K562 (cell line): ENCODE results near the gene TM9SF3. TPM values are rescaled to one million over a fixed set of nuclear protein-coding genes. Genes with fewer than 3 reads are reported as not detected.

Source experiments
- ATAC-seq: fragments of 200-7000 bp; cut with Tn5 transposase; 3 replicates; pipeline ENCODE4 v1.9.1; 2020; ENCODE audit warnings: moderate library complexity
- BruUV-seq: library from RNA; stranded (reverse); fragments of 400-500 nt; replicated peaks from 2 replicates; lab custom pipeline; 2021; lab: Mats Ljungman, UMichigan
- CTCF ChIA-PET: fragments of 300-600 bp; formaldehyde crosslinking; extraction: SDS; loops from one replicate; lab custom pipeline; 2021; ENCODE audit warnings: low intra/inter-chr PET ratio; lab: Yijun Ruan, JAX
- POLR2A ChIA-PET: fragments of 300-600, 350-650 bp; sonication (Branson Sonifier 250); formaldehyde crosslinking; extraction: SDS; loops from one replicate; lab custom pipeline; 2021; ENCODE audit warnings: antibody characterized with exemption, inconsistent platforms; lab: Yijun Ruan, JAX
- DNase-seq, 4 experiments: peaks; one replicate each; pipeline versions ENCODE4 v3.0.0 to v3.0.0-alpha.2; 2011 to 2018; ENCODE audit warnings: low spot score in 3 of 4, mixed read lengths in 3 of 4; ENCODE audit errors: extremely low read depth in 1 of 4
- FAIRE-seq: peaks from 2 replicates; lab custom pipeline; 2011; peaks lifted over from hg19 to GRCh38; lab: Jason Lieb, UNC
- H2AFZ ChIP-seq: 2 replicates; pipeline ENCODE4 v1.6.0; 2011; ENCODE audit warnings: low read depth, low read length, control low read depth, inconsistent platforms
- H3K27ac ChIP-seq: fragments of 200-600 bp; 3 replicates; pipeline ENCODE4 v1.8.0; 2011; ENCODE audit warnings: low read depth, mild to moderate bottlenecking, control low read depth, inconsistent platforms, low read length, moderate library complexity, mixed read lengths; ENCODE audit errors: extremely low read depth
- H3K27me3 ChIP-seq, 2 experiments: fragments of 300-600 bp in 1 of 2; 2 replicates in 1 of 2; 3 replicates in 1 of 2; pipeline versions ENCODE4 v1.6.0 to v1.8.0; 2011; ENCODE audit warnings: inconsistent platforms in 2 of 2, low read length in 2 of 2, mild to moderate bottlenecking in 1 of 2, mixed read lengths in 1 of 2, moderate library complexity in 1 of 2; ENCODE audit not compliant: control insufficient read depth in 2 of 2, insufficient read depth in 2 of 2
- H3K36me3 ChIP-seq: fragments of 300-600 bp; 3 replicates; pipeline ENCODE4 v1.8.0; 2011; ENCODE audit warnings: mild to moderate bottlenecking, low read length, inconsistent platforms; ENCODE audit not compliant: control insufficient read depth, insufficient read depth
- H3K4me1 ChIP-seq, 2 experiments: fragments of 200-600 bp in 1 of 2; replicated peaks in 1 of 2; 2 replicates in 1 of 2; 3 replicates in 1 of 2; pipeline versions ENCODE4 v1.5.1 to v1.8.0; 2011; ENCODE audit warnings: inconsistent platforms in 2 of 2, low read length in 2 of 2, mild to moderate bottlenecking in 1 of 2, mixed read lengths in 1 of 2, moderate library complexity in 1 of 2; ENCODE audit not compliant: control insufficient read depth in 2 of 2, insufficient read depth in 2 of 2
- H3K4me2 ChIP-seq: 2 replicates; pipeline ENCODE4 v1.6.1; 2011; ENCODE audit warnings: low read length, control low read depth, inconsistent platforms, mixed read lengths; ENCODE audit not compliant: insufficient read depth
- H3K4me3 ChIP-seq: fragments of 200-600 bp; sonication (generic), shearing (Covaris generic); 2 replicates; pipeline ENCODE4 v1.5.1; 2016; ENCODE audit warnings: control low read depth, inconsistent platforms
- H3K79me2 ChIP-seq: fragments of 200-600 bp; 3 replicates; pipeline ENCODE4 v1.8.0; 2011; ENCODE audit warnings: low read length, inconsistent platforms; ENCODE audit not compliant: control insufficient read depth, insufficient read depth
- H3K9ac ChIP-seq, 2 experiments: 2 replicates each; pipeline versions ENCODE4 v1.6.0 to v1.6.1; 2011; ENCODE audit warnings: low read depth in 2 of 2, low read length in 2 of 2, control low read depth in 1 of 2, inconsistent platforms in 1 of 2, mild to moderate bottlenecking in 1 of 2, mixed read lengths in 1 of 2; ENCODE audit not compliant: insufficient read depth in 1 of 2
- H3K9me1 ChIP-seq: one replicate; pipeline ENCODE4 v1.6.0; 2011; ENCODE audit warnings: inconsistent platforms, mild to moderate bottlenecking, low read length, moderate library complexity; ENCODE audit not compliant: control insufficient read depth, insufficient read depth
- H3K9me3 ChIP-seq: replicated peaks from 2 replicates; pipeline ENCODE4 v1.5.1; 2011; ENCODE audit warnings: low read depth, low read length, inconsistent platforms; ENCODE audit not compliant: control insufficient read depth, insufficient read depth
- H4K20me1 ChIP-seq: replicated peaks from 2 replicates; pipeline ENCODE4 v1.6.1; 2011; ENCODE audit warnings: low read length, inconsistent platforms, mixed read lengths; ENCODE audit not compliant: control insufficient read depth, insufficient read depth
- ARID3A ChIP-seq: IDR thresholded peaks from 2 replicates; pipeline ENCODE4 v1.6.1; 2012; ENCODE audit warnings: low read depth, low read length, improper control_type of control experiment, borderline replicate concordance
- ARID3B ChIP-seq: fragments of 250-450 bp; sonication (Bioruptor Pico); IDR thresholded peaks from 2 replicates; pipeline ENCODE4 v1.4.0; 2020; ENCODE audit warnings: borderline replicate concordance
- CBFB ChIP-seq: sonication (generic); formaldehyde crosslinking; IDR thresholded peaks from 2 replicates; pipeline ENCODE4 v1.4.0; 2020; ENCODE audit warnings: mild to moderate bottlenecking, missing genetic modification reagents
- EP400 ChIP-seq: fragments of 450-650 bp; IDR thresholded peaks from 2 replicates; pipeline ENCODE4 v1.6.1; 2017; ENCODE audit warnings: antibody characterized with exemption, mild to moderate bottlenecking, moderate library complexity
- GABPA ChIP-seq: fragments of 200-800 bp; sonication (Bioruptor generic); conservative IDR thresholded peaks from 2 replicates; pipeline ENCODE4 v1.6.1; 2016; ENCODE audit warnings: low read depth, missing genetic modification characterization, missing compliant biosample characterization
- JUNB ChIP-seq: fragments of 450-650 bp; formaldehyde crosslinking; conservative IDR thresholded peaks from 2 replicates; pipeline ENCODE4 v1.4.0; 2020; ENCODE audit warnings: mild to moderate bottlenecking
- MCM5 ChIP-seq: fragments of 450-650 bp; IDR thresholded peaks from 2 replicates; pipeline ENCODE4 v1.6.1; 2016; ENCODE audit warnings: low read depth
- MEF2A ChIP-seq: IDR thresholded peaks from 2 replicates; pipeline ENCODE4 v1.6.1; 2011; ENCODE audit warnings: low read depth, mild to moderate bottlenecking, low read length, moderate library complexity; ENCODE audit not compliant: control insufficient read depth
- NFATC3 ChIP-seq: fragments of 450-650 bp; IDR thresholded peaks from 2 replicates; pipeline ENCODE4 v1.6.1; 2017; ENCODE audit warnings: mild to moderate bottlenecking
- RBFOX2 ChIP-seq: fragments of 200-400 bp; formaldehyde crosslinking; IDR thresholded peaks from 2 replicates; pipeline ENCODE4 v1.6.1; 2017; ENCODE audit warnings: low read depth, mild to moderate bottlenecking, low read length, moderate library complexity
- RCOR1 ChIP-seq, 2 experiments: IDR thresholded peaks; 2 replicates each; pipeline ENCODE4 v1.6.1; 2012; ENCODE audit warnings: low read depth in 2 of 2, low read length in 2 of 2, borderline replicate concordance in 1 of 2, improper control_type of control experiment in 1 of 2
- RFX1 ChIP-seq: fragments of 450-650 bp; IDR thresholded peaks from 2 replicates; pipeline ENCODE4 v1.6.1; 2016; ENCODE audit warnings: mild to moderate bottlenecking, moderate library complexity
- SFPQ ChIP-seq: fragments of 200-400 bp; formaldehyde crosslinking; IDR thresholded peaks from 2 replicates; pipeline ENCODE4 v1.6.1; 2017; ENCODE audit warnings: mild to moderate bottlenecking, low read depth, low read length, moderate library complexity
- STAT5A ChIP-seq: IDR thresholded peaks from 2 replicates; pipeline ENCODE4 v1.6.1; 2012; ENCODE audit warnings: low read length, inconsistent platforms, borderline replicate concordance
- TOE1 ChIP-seq, 2 experiments: fragments of 450-650 bp in 1 of 2; sonication (generic) in 1 of 2; formaldehyde crosslinking in 1 of 2; IDR thresholded peaks; 2 replicates each; pipeline versions ENCODE4 v1.7.1 to v1.8.0; 2016 to 2022; ENCODE audit warnings: borderline replicate concordance in 2 of 2, mild to moderate bottlenecking in 2 of 2, antibody characterized with exemption in 1 of 2, inconsistent platforms in 1 of 2, low read depth in 1 of 2, missing genetic modification reagents in 1 of 2, moderate library complexity in 1 of 2
- ZNF347 ChIP-seq: fragments of 450-650 bp; formaldehyde crosslinking; IDR thresholded peaks from 2 replicates; pipeline ENCODE4 v1.4.0; 2020; ENCODE audit warnings: low read depth, mild to moderate bottlenecking, moderate library complexity
- ZNF589 ChIP-seq: fragments of 200-800 bp; sonication (Bioruptor generic); IDR thresholded peaks from 2 replicates; pipeline ENCODE4 v1.6.1; 2016; ENCODE audit warnings: low read depth, missing genetic modification characterization, missing compliant biosample characterization
- ZNF644 ChIP-seq: fragments of 200-800 bp; sonication (Bioruptor generic); IDR thresholded peaks from 2 replicates; pipeline ENCODE4 v1.6.1; 2016; ENCODE audit warnings: low read depth, missing genetic modification characterization, missing compliant biosample characterization
- ZNF766 ChIP-seq: fragments of 200-800 bp; sonication (Bioruptor generic); conservative IDR thresholded peaks from 2 replicates; pipeline ENCODE4 v1.6.1; 2016; ENCODE audit warnings: missing genetic modification characterization, missing compliant biosample characterization
- WGBS: fragments of 100-300 bp; shearing (Covaris generic); methylation state at CpG from one replicate; pipeline ENCODE4 v1.1.6; 2016; ENCODE audit warnings: low coverage, mixed read lengths; ENCODE audit not compliant: insufficient coverage; ENCODE audit errors: missing lambda C conversion rate; 5-methylcytosine and 5-hydroxymethylcytosine counted together
- in situ Hi-C: fragments of 300-500 bp; cut with MboI; formaldehyde crosslinking; loops from 4 replicates; pipeline ENCODE4 v1.15.0; 2018; ENCODE audit warnings: inconsistent platforms, mixed read lengths
- intact Hi-C: fragments of 100-400 bp; cut with micrococcal nuclease; formaldehyde crosslinking; loops from 2 replicates; pipeline ENCODE4 v1.14.2; 2022
- polyA plus RNA-seq, 8 experiments: library from polyadenylated mRNA; depleted of rRNA in 4 of 8; stranded (reverse) in 5 of 8; unstranded in 3 of 8; fragments of >200 nt; fragmentation: Nextera tagmentation in 2 of 8; fragmentation: Illumina TruSeq in 1 of 8; extraction: Ambion mirVana in 2 of 8; extraction: Trizol in 1 of 8; gene quantifications; 2 replicates each; pipeline versions ENCODE4 v1.2.1 to v1.2.3, GENCODE V29; 2011 to 2014; ENCODE audit warnings: inconsistent platforms in 1 of 8, missing spikeins in 1 of 8
- total RNA-seq, 7 experiments: library from RNA; depleted of rRNA in 6 of 7; stranded (reverse); fragments of >200 nt in 6 of 7; fragmentation: Illumina TruSeq in 2 of 7; extraction: Trizol in 2 of 7; gene quantifications; 2 replicates each; pipeline versions ENCODE4 v1.2.1 to v1.2.3, GENCODE V29; 2011 to 2021; ENCODE audit warnings: low replicate concordance in 1 of 7

The TM9SF3 gene
- total and polyA plus RNA-seq, 9 of the 15 experiments (the other 6 are each of a cell fraction or from before 2014, with no cell fraction given): 16.1 to 63.1 (median 34.9) TPM

GRCh38 chr10:96625173-96625572, 38.4 kb upstream of the TM9SF3 start:
- no peaks in the 10 kb centered on the region for H3K9me1 ChIP-seq
- no peaks in the 10 kb centered on the region for H3K36me3 ChIP-seq
- H4K20me1 ChIP-seq: no peaks in the 10 kb centered on the region
- H3K27ac ChIP-seq: no peak overlapping the region
- no peak overlapping the region for H2AFZ ChIP-seq
- H3K9ac ChIP-seq: no peak overlapping the region
- WGBS: 40% methylated on average over 1 of the region's 1 CpG
- H3K4me1 ChIP-seq: peaks cover 15 to 37% of the 10 kb centered on the region in 2 experiments
- ChIA-PET CTCF (no interaction called here), POLR2A (no interaction called here)
- in situ Hi-C loops: no loop called here
- H3K4me3 ChIP-seq: no peak overlapping the region
- H3K4me2 ChIP-seq: no peak overlapping the region
- DNase-seq: no peak
- no peaks in the 10 kb centered on the region for H3K27me3 ChIP-seq
- H3K9me3 ChIP-seq: no peaks in the 10 kb centered on the region
- no peak for FAIRE-seq
- no peaks in the 10 kb centered on the region for H3K79me2 ChIP-seq
- intact Hi-C loops: no loop called here
- no TSS peak for BruUV-seq
- ATAC-seq: no peak
- no peak for TF ChIP-seq ARID3B (CRISPR knock-in tag)
- no peak for TF ChIP-seq MCM5
- no peak for TF ChIP-seq ZNF347 (CRISPR knock-in tag)
- no peak for TF ChIP-seq NFATC3
- no peak for TF ChIP-seq ARID3A
- no peak for TF ChIP-seq ZNF644 (tag)
- no peak for TF ChIP-seq GABPA
- TF ChIP-seq TOE1 (IDR thresholded peaks at IDR 0.05; ENCODE audit: borderline replicate concordance): no peak
- no peak for TF ChIP-seq TOE1 (CRISPR knock-in tag; IDR thresholded peaks at IDR 0.05; ENCODE audit: borderline replicate concordance, low read depth)
- TF ChIP-seq CBFB (CRISPR knock-in tag): no peak
- TF ChIP-seq MEF2A: no peak
- no peak for TF ChIP-seq JUNB
- no peak for TF ChIP-seq ZNF766
- TF ChIP-seq RCOR1 (IDR thresholded peaks at IDR 0.05; ENCODE audit: borderline replicate concordance in 1 of 2, low read depth in 2 of 2, low read length in 2 of 2): no peak
- TF ChIP-seq STAT5A: no peak
- no peak for TF ChIP-seq RFX1
- no peak for TF ChIP-seq RBFOX2
- no peak for TF ChIP-seq EP400
- no peak for TF ChIP-seq ZNF589 (CRISPR knock-in tag)
- no peak for TF ChIP-seq SFPQ
